ENCODE measurements around the gene PAX4.
"Not testable (repeated sequence)": the region's sequence is repeated elsewhere in the genome, so short reads cannot be mapped to it uniquely, and the experiment has no call there.

PAX4 gene

GRCh38 chr7:127587663-127588018 is 30.3 kb downstream of the PAX4 start:
- in situ Hi-C loops (cut with HindIII; ENCODE audit: low sequenced_read_pairs) = no loop called here

- in situ Hi-C loops (cut with HindIII; ENCODE audit: low sequenced_read_pairs) = no loop called here
Observed at GRCh38 chr7:127586346-127586745, 31.6 kb downstream of the PAX4 start.

GRCh38 chr7:127585044-127585953 is 32.6 kb downstream of the PAX4 start, which contains the start of gene GCC1:
Gene GCC1 (minus strand): TSS chr7:127585596. CDS start chr7:127585182, 414 bp downstream.
- in situ Hi-C loops (cut with HindIII; ENCODE audit: low sequenced_read_pairs) = no loop called here

GRCh38 chr7:127584648-127585043 is 33.3 kb downstream of the PAX4 start:
- in situ Hi-C loops (cut with HindIII; ENCODE audit: low sequenced_read_pairs) = no loop called here

GRCh38 chr7:127582361-127582760 is 35.6 kb downstream of the PAX4 start:
- in situ Hi-C loops (cut with HindIII; ENCODE audit: low sequenced_read_pairs) = no loop called here

GRCh38 chr7:127581716-127582115 is 36.2 kb downstream of the PAX4 start:
- in situ Hi-C loops (cut with HindIII; ENCODE audit: low sequenced_read_pairs) = no loop called here

- in situ Hi-C loops (cut with HindIII; ENCODE audit: low sequenced_read_pairs) = no loop called here
Observed at GRCh38 chr7:127580612-127581011, 37.3 kb downstream of the PAX4 start.

- in situ Hi-C loops (cut with HindIII; ENCODE audit: low sequenced_read_pairs) = no loop called here
Observed at GRCh38 chr7:127578711-127579275, 39.1 kb downstream of the PAX4 start.

- in situ Hi-C loops (cut with HindIII; ENCODE audit: low sequenced_read_pairs) = no loop called here
Observed at GRCh38 chr7:127578036-127578684, 39.8 kb downstream of the PAX4 start.

- in situ Hi-C loops (cut with HindIII; ENCODE audit: low sequenced_read_pairs) = no loop called here
Observed at GRCh38 chr7:127571741-127572505, 46.0 kb downstream of the PAX4 start.

GRCh38 chr7:127568034-127568433 is 49.9 kb downstream of the PAX4 start:
- in situ Hi-C loops (cut with HindIII; ENCODE audit: low sequenced_read_pairs) = not testable (repeated sequence)

- in situ Hi-C loops (cut with HindIII; ENCODE audit: low sequenced_read_pairs) = no loop called here
Observed at GRCh38 chr7:127566242-127566641, 51.7 kb downstream of the PAX4 start.
